Activated CD4-positive, alpha-beta T cell treated with anti-CD3 and anti-CD28 coated beads, Interleukin-2, amount 10 ng/mL, durations not matched to agents 24 days and 14 days (primary cell): ENCODE data around the gene RPS19BP1. TPM values are rescaled to one million over a fixed set of nuclear protein-coding genes. Genes with fewer than 3 reads are reported as not detected.

Experiments used
- DNase-seq: peaks from one replicate; pipeline ENCODE4 v3.0.0; 2022
- H3K27ac Mint-ChIP-seq: one replicate; pipeline ENCODE4 v1.8.0; 2022; ENCODE audit warnings: mild to moderate bottlenecking, mixed read lengths
- H3K27me3 Mint-ChIP-seq: one replicate; pipeline ENCODE4 v1.8.0; 2022; ENCODE audit warnings: mixed read lengths
- H3K36me3 Mint-ChIP-seq: one replicate; pipeline ENCODE4 v1.8.0; 2022; ENCODE audit warnings: low read depth, mild to moderate bottlenecking, mixed read lengths
- H3K4me1 Mint-ChIP-seq: one replicate; pipeline ENCODE4 v1.8.0; 2021; ENCODE audit warnings: mixed read lengths
- H3K4me3 Mint-ChIP-seq: one replicate; pipeline ENCODE4 v1.8.0; 2022; ENCODE audit warnings: mild to moderate bottlenecking, moderate library complexity, mixed read lengths
- H3K9me3 Mint-ChIP-seq: one replicate; pipeline ENCODE4 v1.8.0; 2021; ENCODE audit warnings: mixed read lengths
- intact Hi-C: fragments of 100-400 bp; cut with micrococcal nuclease; formaldehyde crosslinking; loops from one replicate; pipeline ENCODE4 v1.15.1; 2023
- total RNA-seq: library from RNA; stranded (reverse); gene quantifications from 2 replicates; pipeline ENCODE4 v1.2.3, GENCODE V29; 2022

RPS19BP1 gene
- total RNA-seq, 1 donor from 2014 or later, result 96.9 TPM

- peaks cover 31% of the 10 kb centered on the region for H3K4me1 Mint-ChIP-seq
- intact Hi-C loops, result loop anchor here (5.0 kb wide), 1 partner anchor 186 kb away; the partner anchor contains the start of gene RPL3
- H3K27ac Mint-ChIP-seq, result peak overlapping the region; percentile 62
- H3K27me3 Mint-ChIP-seq, result no peaks in the 10 kb centered on the region
- DNase-seq, result no peak
- peaks cover 46% of the 10 kb centered on the region for H3K36me3 Mint-ChIP-seq
- H3K9me3 Mint-ChIP-seq, result no peaks in the 10 kb centered on the region
- peak overlapping the region; percentile 100 for H3K4me3 Mint-ChIP-seq
These were observed 28.9 kb downstream of the RPS19BP1 start for GRCh38 chr22:39503630-39504029.

- Mint-ChIP-seq H3K27me3 (peaks cover 3% of the 10 kb centered on the region), H3K36me3 (peaks cover 41% of the 10 kb centered on the region), H3K27ac (peak overlapping the region; percentile 80), H3K4me3 (peak overlapping the region; percentile 100), H3K9me3 (no peaks in the 10 kb centered on the region), H3K4me1 (peaks cover 25% of the 10 kb centered on the region)
- no peak for DNase-seq
- intact Hi-C loops, result loop anchor here (1.0 to 5.0 kb wide), 3 partner anchors 17 to 186 kb away; partner anchors contain the start of genes ATF4, RPL3 and RPS19BP1
These were observed 29.6 kb downstream of the RPS19BP1 start for GRCh38 chr22:39502789-39503409.

DNA sequence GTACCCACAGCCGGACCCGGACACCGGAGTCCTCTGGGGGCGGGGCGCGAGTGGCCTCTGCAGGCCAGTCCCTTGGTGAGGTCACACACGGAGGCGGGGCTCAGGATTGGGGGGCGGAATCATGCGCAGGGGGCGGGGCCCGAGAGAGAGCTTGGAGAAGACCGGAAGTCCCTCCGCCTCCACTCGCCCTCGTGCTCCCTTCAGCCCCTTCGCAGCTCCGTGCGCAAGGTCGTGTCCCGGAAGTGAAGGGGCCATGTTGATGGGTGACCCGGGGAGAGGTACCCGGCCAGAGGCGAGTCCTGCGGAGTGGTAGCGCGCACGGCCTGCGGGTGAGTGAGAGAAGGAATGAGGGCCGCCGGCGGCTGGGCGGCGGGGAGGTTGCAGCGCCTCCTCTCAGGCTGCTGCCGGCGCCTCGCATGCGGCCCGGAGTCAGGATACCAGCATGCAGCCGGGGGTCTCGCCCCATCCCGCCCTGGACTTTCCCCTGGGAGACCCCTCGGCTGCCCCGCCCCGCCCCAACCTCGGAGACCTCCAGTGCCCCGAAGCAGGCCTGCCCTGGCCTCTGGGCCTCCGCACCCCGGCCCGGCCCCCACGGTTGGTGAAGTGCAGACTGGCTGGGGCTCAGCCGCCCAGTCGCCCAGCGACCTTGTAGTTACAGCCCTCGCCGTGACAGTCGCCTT, 30.3 kb downstream of the RPS19BP1 start, which contains the start of gene MIEF1:
Gene MIEF1 (plus strand): TSS at position 182 of the 680 bp plus-strand sequence. CDS start 9,005 bp downstream, outside the sequence.
- intact Hi-C loops, result loop anchor here (1.0 to 5.0 kb wide), 3 partner anchors 18 to 185 kb away; partner anchors contain the start of genes ATF4, RPL3 and RPS19BP1
- H3K4me3 Mint-ChIP-seq, result peak within 1 kb of the TSS; percentile 100
- peaks cover 3% of the 10 kb centered on the region for H3K27me3 Mint-ChIP-seq
- H3K4me1 Mint-ChIP-seq, result peaks cover 25% of the 10 kb centered on the region
- H3K27ac Mint-ChIP-seq, result peak within 1 kb of the TSS; percentile 98
- H3K9me3 Mint-ChIP-seq, result no peaks in the 10 kb centered on the region
- DNase-seq, result peak; percentile 97
- peaks cover 40% of the 10 kb centered on the region for H3K36me3 Mint-ChIP-seq

DNA sequence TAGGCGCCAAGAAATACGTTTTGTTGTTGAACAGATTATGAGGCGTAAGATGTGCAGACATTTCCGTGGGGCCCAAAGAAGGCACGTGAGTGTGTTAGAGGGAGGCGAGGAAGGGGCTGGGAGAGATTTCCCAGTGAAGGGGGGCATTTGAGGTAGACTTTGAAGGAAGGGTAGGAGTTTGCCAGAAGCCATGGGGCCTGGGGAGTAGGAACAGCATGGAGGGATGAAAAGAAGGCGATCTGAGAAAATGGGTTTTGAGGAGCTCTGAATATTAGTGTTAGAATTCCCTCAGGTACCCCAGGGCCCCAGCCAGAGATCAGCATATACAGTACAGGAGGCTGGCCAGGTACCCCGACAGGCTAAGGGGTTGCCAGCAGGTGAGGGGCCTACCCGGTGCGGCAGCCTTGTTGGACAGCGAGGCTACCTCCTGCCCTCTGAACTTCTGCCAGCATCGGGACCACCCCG, 30.9 kb downstream of the RPS19BP1 start:
- H3K27me3 Mint-ChIP-seq, result peaks cover 3% of the 10 kb centered on the region
- intact Hi-C loops, result loop anchor here (1.0 to 5.0 kb wide), 3 partner anchors 19 to 184 kb away; partner anchors contain the start of genes ATF4, RPL3 and RPS19BP1
- H3K4me3 Mint-ChIP-seq, result peak overlapping the region; percentile 100
- no peaks in the 10 kb centered on the region for H3K9me3 Mint-ChIP-seq
- DNase-seq, result no peak
- H3K36me3 Mint-ChIP-seq, result peaks cover 36% of the 10 kb centered on the region
- peaks cover 25% of the 10 kb centered on the region for H3K4me1 Mint-ChIP-seq
- peak overlapping the region; percentile 98 for H3K27ac Mint-ChIP-seq

DNA sequence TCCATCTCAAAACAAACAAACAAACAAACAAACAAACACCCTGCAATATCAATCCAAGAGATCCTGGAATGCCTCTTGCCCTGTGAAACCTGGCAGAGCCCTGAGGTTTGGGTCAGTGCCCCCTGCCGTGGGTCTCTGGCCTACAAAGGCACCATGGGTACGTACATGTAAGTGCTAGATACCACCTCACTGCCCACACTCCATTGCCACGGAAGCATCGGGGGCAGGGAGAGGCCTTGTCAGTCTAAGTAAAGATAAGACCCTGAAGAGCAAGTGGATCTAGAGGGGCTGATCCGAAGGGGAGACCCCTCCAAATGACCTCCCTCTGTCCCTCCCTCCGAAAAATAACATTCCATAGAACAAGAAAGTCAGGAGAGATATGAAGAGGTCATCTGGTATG, 32.4 kb downstream of the RPS19BP1 start:
- peaks cover 23% of the 10 kb centered on the region for H3K4me1 Mint-ChIP-seq
- no peak overlapping the region for H3K27ac Mint-ChIP-seq
- intact Hi-C loops, result loop anchor here (5.0 kb wide), 1 partner anchor 183 kb away; the partner anchor contains the start of gene RPL3
- no peak for DNase-seq
- H3K4me3 Mint-ChIP-seq, result no peak overlapping the region
- peaks cover 22% of the 10 kb centered on the region for H3K36me3 Mint-ChIP-seq
- peaks cover 3% of the 10 kb centered on the region for H3K27me3 Mint-ChIP-seq
- H3K9me3 Mint-ChIP-seq, result no peaks in the 10 kb centered on the region

GRCh38 chr22:39498802-39499201, 33.7 kb downstream of the RPS19BP1 start:
- intact Hi-C loops, result no loop called here
- Mint-ChIP-seq H3K4me1 (peaks cover 20% of the 10 kb centered on the region), H3K27me3 (peaks cover 3% of the 10 kb centered on the region), H3K4me3 (no peak overlapping the region), H3K36me3 (peaks cover 12% of the 10 kb centered on the region), H3K27ac (no peak overlapping the region), H3K9me3 (no peaks in the 10 kb centered on the region)
- DNase-seq, result no peak

DNA sequence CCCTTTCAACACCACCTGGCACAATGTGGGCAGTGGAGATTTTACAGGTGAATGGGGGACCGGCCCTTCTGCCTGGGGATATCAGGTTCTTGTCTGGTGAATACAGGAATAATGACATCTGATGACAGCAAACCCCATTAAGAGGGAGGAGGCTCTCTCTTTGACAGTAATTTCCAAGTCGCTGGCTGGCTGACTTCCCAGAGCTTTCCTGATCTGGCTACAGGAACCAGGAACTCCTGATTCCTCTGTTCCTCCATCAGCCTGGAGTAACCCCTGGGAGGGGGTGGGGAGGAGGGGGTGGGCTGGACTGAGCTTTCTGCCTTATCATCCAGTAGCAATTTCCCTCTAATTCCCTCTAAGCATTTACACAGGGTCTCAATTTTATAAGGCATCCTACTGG, 34.2 kb downstream of the RPS19BP1 start:
- Mint-ChIP-seq H3K4me3 (no peak overlapping the region), H3K27ac (no peak overlapping the region), H3K27me3 (peaks cover 3% of the 10 kb centered on the region), H3K36me3 (peaks cover 8% of the 10 kb centered on the region), H3K4me1 (peaks cover 18% of the 10 kb centered on the region), H3K9me3 (no peaks in the 10 kb centered on the region)
- DNase-seq, result no peak
- intact Hi-C loops, result no loop called here

DNA sequence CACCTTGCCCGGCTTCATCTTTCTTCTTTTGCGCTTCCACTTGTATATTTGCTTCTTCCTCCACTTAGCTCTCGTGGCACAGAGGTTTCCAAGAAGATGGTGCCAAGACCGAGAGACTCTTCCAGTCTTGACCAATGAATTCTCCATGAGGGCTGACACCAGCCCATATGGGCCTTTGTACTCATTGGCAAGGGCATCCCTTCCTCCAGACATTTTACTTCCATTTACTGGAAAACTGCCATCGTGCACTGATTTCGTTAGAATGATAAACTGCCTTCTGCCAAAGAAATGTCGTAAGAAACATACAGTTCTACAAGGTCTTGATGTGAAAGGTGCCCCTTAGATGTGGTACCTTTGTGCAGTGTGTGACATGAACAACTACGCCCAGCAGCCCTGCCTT, 35.1 kb downstream of the RPS19BP1 start:
- H3K9me3 Mint-ChIP-seq, result no peaks in the 10 kb centered on the region
- H3K4me1 Mint-ChIP-seq, result peaks cover 22% of the 10 kb centered on the region
- peaks cover 3% of the 10 kb centered on the region for H3K27me3 Mint-ChIP-seq
- DNase-seq, result no peak
- H3K36me3 Mint-ChIP-seq, result peaks cover 3% of the 10 kb centered on the region
- H3K27ac Mint-ChIP-seq, result no peak overlapping the region
- H3K4me3 Mint-ChIP-seq, result no peak overlapping the region
- intact Hi-C loops, result no loop called here

- H3K4me1 Mint-ChIP-seq, result peaks cover 16% of the 10 kb centered on the region
- no peaks in the 10 kb centered on the region for H3K36me3 Mint-ChIP-seq
- no peak overlapping the region for H3K27ac Mint-ChIP-seq
- intact Hi-C loops, result loop anchor here (1.0 kb wide), 1 partner anchor 34 kb away; no protein-coding TSS in a partner anchor
- peaks cover 3% of the 10 kb centered on the region for H3K27me3 Mint-ChIP-seq
- DNase-seq, result peak; percentile 88
- no peaks in the 10 kb centered on the region for H3K9me3 Mint-ChIP-seq
- no peak overlapping the region for H3K4me3 Mint-ChIP-seq
These were observed 36.3 kb downstream of the RPS19BP1 start for GRCh38 chr22:39496131-39496838.

GRCh38 chr22:39494471-39495120, 38.0 kb downstream of the RPS19BP1 start:
- H3K36me3 Mint-ChIP-seq, result no peaks in the 10 kb centered on the region
- no peak overlapping the region for H3K4me3 Mint-ChIP-seq
- intact Hi-C loops, result loop anchor here (5.0 kb wide), 1 partner anchor 97 kb away; the partner anchor contains the start of gene TAB1
- H3K27ac Mint-ChIP-seq, result no peak overlapping the region
- H3K9me3 Mint-ChIP-seq, result no peaks in the 10 kb centered on the region
- H3K4me1 Mint-ChIP-seq, result peaks cover 20% of the 10 kb centered on the region
- no peak for DNase-seq
- peaks cover 3% of the 10 kb centered on the region for H3K27me3 Mint-ChIP-seq

DNA sequence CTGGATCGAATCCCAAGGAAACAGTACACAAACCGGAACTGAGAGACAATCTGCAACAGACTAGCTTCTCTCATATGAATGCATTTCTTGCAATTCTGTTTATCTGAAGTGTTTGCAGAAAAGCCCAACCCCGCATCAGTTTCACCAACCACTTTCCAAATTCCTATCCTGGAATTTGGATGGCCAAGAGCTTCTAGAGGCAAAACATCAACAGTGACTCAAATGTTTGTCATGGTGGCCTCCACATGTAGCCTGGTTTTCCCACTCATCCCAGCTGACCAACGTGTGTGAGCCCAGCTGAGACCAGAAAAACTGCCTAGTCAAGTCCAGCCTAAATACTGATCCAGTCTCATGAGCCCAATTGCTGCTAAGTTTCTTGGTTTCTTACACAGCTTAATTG, 38.8 kb downstream of the RPS19BP1 start:
- no peak for DNase-seq
- intact Hi-C loops, result loop anchor here (1.0 to 5.0 kb wide), 2 partner anchors 36 to 96 kb away; partner anchors contain the start of gene TAB1
- Mint-ChIP-seq H3K9me3 (no peaks in the 10 kb centered on the region), H3K27ac (no peak overlapping the region), H3K4me3 (no peak overlapping the region), H3K36me3 (no peaks in the 10 kb centered on the region), H3K4me1 (peaks cover 20% of the 10 kb centered on the region), H3K27me3 (peaks cover 3% of the 10 kb centered on the region)

- intact Hi-C loops, result loop anchor here (5.0 kb wide), 1 partner anchor 95 kb away; the partner anchor contains the start of gene TAB1
These were observed 40.4 kb downstream of the RPS19BP1 start for GRCh38 chr22:39492186-39492585.

DNA sequence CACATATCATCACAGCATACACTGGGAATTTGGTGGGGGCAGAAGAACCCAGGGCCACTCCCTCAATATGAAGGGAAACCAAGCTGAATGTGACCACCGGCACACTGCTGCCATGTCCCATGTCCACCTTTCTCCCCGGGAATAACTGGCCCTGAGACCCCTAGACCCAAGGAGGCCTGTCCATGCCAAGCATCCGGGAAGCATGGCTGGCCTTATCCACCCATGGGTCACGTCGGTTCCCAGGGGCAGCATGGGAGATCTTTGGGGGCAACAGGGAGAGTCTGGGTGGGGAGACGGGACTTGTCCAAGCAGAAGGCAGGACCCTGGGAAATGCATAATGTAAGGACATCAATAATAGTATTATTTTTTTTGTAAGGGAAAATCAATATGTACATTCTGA, 40.9 kb downstream of the RPS19BP1 start:
- H3K4me1 Mint-ChIP-seq, result peaks cover 20% of the 10 kb centered on the region
- H3K9me3 Mint-ChIP-seq, result no peaks in the 10 kb centered on the region
- no peaks in the 10 kb centered on the region for H3K27me3 Mint-ChIP-seq
- H3K27ac Mint-ChIP-seq, result no peak overlapping the region
- no peak for DNase-seq
- intact Hi-C loops, result loop anchor here (5.0 kb wide), 1 partner anchor 94 kb away; the partner anchor contains the start of gene TAB1
- no peak overlapping the region for H3K4me3 Mint-ChIP-seq
- H3K36me3 Mint-ChIP-seq, result no peaks in the 10 kb centered on the region

More at GRCh38 chr22:39492186-39492585, 40.4 kb downstream of the RPS19BP1 start:
- H3K27ac Mint-ChIP-seq, result no peak overlapping the region
- H3K9me3 Mint-ChIP-seq, result no peaks in the 10 kb centered on the region
- H3K27me3 Mint-ChIP-seq, result no peaks in the 10 kb centered on the region
- no peak overlapping the region for H3K4me3 Mint-ChIP-seq
- DNase-seq, result no peak
- no peaks in the 10 kb centered on the region for H3K36me3 Mint-ChIP-seq
- peaks cover 20% of the 10 kb centered on the region for H3K4me1 Mint-ChIP-seq
